ENCODE measurements around the gene KIAA0753.
A peak's percentile ranks its signal among the peaks of the same experiment; 100 is the strongest.

Gene KIAA0753

GRCh38 chr17:6648181-6648580, 7.7 kb upstream of the KIAA0753 start:
- TF ChIP-seq CTCF (IDR thresholded peaks at IDR 0.05; ENCODE audit: low read length) (peak; percentile 53), EZH2 (IDR thresholded peaks at IDR 0.05; ENCODE audit: borderline replicate concordance, low read length) (no peak)
- Histone ChIP-seq H3F3A (ENCODE audit: insufficient read depth, low read length) (peaks cover 9% of the 10 kb centered on the region; the same call in 1 of the 2 replicates), H3K4me2 (ENCODE audit: low read length) (no peak overlapping the region), H3K4me1 (ENCODE audit: insufficient read depth, low read length, severe bottlenecking) (peaks cover 42% of the 10 kb centered on the region), H3K36me3 (ENCODE audit: insufficient read depth, low read length) (peaks cover 55% of the 10 kb centered on the region), H4K20me1 (ENCODE audit: insufficient read depth, low read length) (no peaks in the 10 kb centered on the region), H3K27ac (ENCODE audit: low read depth, low read length, poor library complexity, severe bottlenecking) (no peak overlapping the region), H3K9me2 (ENCODE audit: low read depth, low read length) (no peaks in the 10 kb centered on the region), H3K9me3 (ENCODE audit: low read length) (no peaks in the 10 kb centered on the region), H3K27me3 (ENCODE audit: insufficient read depth, low read length) (no peaks in the 10 kb centered on the region), H3K4me3 (ENCODE audit: low read depth, low read length, poor library complexity, severe bottlenecking) (no peak overlapping the region), H3K79me2 (ENCODE audit: insufficient read depth, low read length) (peaks cover 13% of the 10 kb centered on the region), H3K9ac (ENCODE audit: low read length) (no peak overlapping the region; the same call in 1 of the 2 replicates), H2AFZ (ENCODE audit: low read length) (no peak overlapping the region)

- Histone ChIP-seq H3K4me1 (ENCODE audit: insufficient read depth, low read length, severe bottlenecking) (peaks cover 39% of the 10 kb centered on the region), H3K9me3 (ENCODE audit: low read length) (no peaks in the 10 kb centered on the region), H3K4me3 (ENCODE audit: low read depth, low read length, poor library complexity, severe bottlenecking) (no peak overlapping the region), H3K36me3 (ENCODE audit: insufficient read depth, low read length) (peaks cover 58% of the 10 kb centered on the region), H3K4me2 (ENCODE audit: low read length) (no peak overlapping the region), H3K79me2 (ENCODE audit: insufficient read depth, low read length) (peaks cover 6% of the 10 kb centered on the region; the same call in 1 of the 2 replicates), H3K9me2 (ENCODE audit: low read depth, low read length) (no peaks in the 10 kb centered on the region), H3K27ac (ENCODE audit: low read depth, low read length, poor library complexity, severe bottlenecking) (no peak overlapping the region), H3K27me3 (ENCODE audit: insufficient read depth, low read length) (no peaks in the 10 kb centered on the region), H2AFZ (ENCODE audit: low read length) (no peak overlapping the region), H3K9ac (ENCODE audit: low read length) (no peak overlapping the region), H3F3A (ENCODE audit: insufficient read depth, low read length) (no peaks in the 10 kb centered on the region; the same call in 1 of the 2 replicates), H4K20me1 (ENCODE audit: insufficient read depth, low read length) (no peaks in the 10 kb centered on the region)
- TF ChIP-seq CTCF (IDR thresholded peaks at IDR 0.05; ENCODE audit: low read length), result no peak
- no peak for TF ChIP-seq EZH2 (IDR thresholded peaks at IDR 0.05; ENCODE audit: borderline replicate concordance, low read length)
Measured at GRCh38 chr17:6643451-6644125, 3.1 kb upstream of the KIAA0753 start.

GRCh38 chr17:6642592-6642991, 2.1 kb upstream of the KIAA0753 start:
- no peak overlapping the region for H2AFZ ChIP-seq (ENCODE audit: low read length)
- H3K79me2 ChIP-seq (ENCODE audit: insufficient read depth, low read length), result peaks cover 6% of the 10 kb centered on the region; the same call in 1 of the 2 replicates
- no peaks in the 10 kb centered on the region for H3K27me3 ChIP-seq (ENCODE audit: insufficient read depth, low read length)
- H3K9ac ChIP-seq (ENCODE audit: low read length), result peak overlapping the region; percentile 99; the same call in 1 of the 2 replicates
- peak overlapping the region; percentile 88 for H3K4me3 ChIP-seq (ENCODE audit: low read depth, low read length, poor library complexity, severe bottlenecking)
- peaks cover 49% of the 10 kb centered on the region for H3K36me3 ChIP-seq (ENCODE audit: insufficient read depth, low read length)
- H3K9me3 ChIP-seq (ENCODE audit: low read length), result no peaks in the 10 kb centered on the region
- TF ChIP-seq EZH2 (IDR thresholded peaks at IDR 0.05; ENCODE audit: borderline replicate concordance, low read length), result no peak
- TF ChIP-seq CTCF (IDR thresholded peaks at IDR 0.05; ENCODE audit: low read length), result no peak
- H4K20me1 ChIP-seq (ENCODE audit: insufficient read depth, low read length), result no peaks in the 10 kb centered on the region
- H3F3A ChIP-seq (ENCODE audit: insufficient read depth, low read length), result no peaks in the 10 kb centered on the region; the same call in 1 of the 2 replicates
- H3K27ac ChIP-seq (ENCODE audit: low read depth, low read length, poor library complexity, severe bottlenecking), result no peak overlapping the region
- peak overlapping the region; percentile 98 for H3K4me2 ChIP-seq (ENCODE audit: low read length)
- peaks cover 34% of the 10 kb centered on the region for H3K4me1 ChIP-seq (ENCODE audit: insufficient read depth, low read length, severe bottlenecking)
- no peaks in the 10 kb centered on the region for H3K9me2 ChIP-seq (ENCODE audit: low read depth, low read length)
